Measurements from ENCODE around the gene VIPR2. TPM values are rescaled to one million over a fixed set of nuclear protein-coding genes. Genes with fewer than 3 reads are reported as not detected.

VIPR2 gene
- total RNA-seq, 1 donor from 2014 or later, result 0.41 TPM

GRCh38 chr7:159158888-159159405 lies 14.3 kb upstream of the VIPR2 start:
- no peak for DNase-seq (ENCODE audit: low spot score in 2 of 2)
- FAIRE-seq, result no peak

GRCh38 chr7:159158125-159158887 lies 13.6 kb upstream of the VIPR2 start:
- DNase-seq (ENCODE audit: low spot score in 2 of 2) (no peak), FAIRE-seq (no peak)

- FAIRE-seq (no peak), DNase-seq (ENCODE audit: low spot score in 2 of 2) (no peak)
Observed at GRCh38 chr7:159157714-159158113, 13.0 kb upstream of the VIPR2 start.

GRCh38 chr7:159156436-159157245 lies 12.0 kb upstream of the VIPR2 start:
- FAIRE-seq (no peak), DNase-seq (ENCODE audit: low spot score in 2 of 2) (no peak)

- DNase-seq (ENCODE audit: low spot score in 2 of 2) (no peak), FAIRE-seq (no peak)
Observed at GRCh38 chr7:159155410-159155809, 10.7 kb upstream of the VIPR2 start.

GRCh38 chr7:159154243-159154642 lies 9.6 kb upstream of the VIPR2 start:
- no peak for DNase-seq (ENCODE audit: low spot score in 2 of 2)
- no peak for FAIRE-seq

- no peak for DNase-seq (ENCODE audit: low spot score in 2 of 2)
Observed at GRCh38 chr7:159153511-159153910, 8.8 kb upstream of the VIPR2 start.

GRCh38 chr7:159152816-159153215 lies 8.1 kb upstream of the VIPR2 start:
- no peak for DNase-seq (ENCODE audit: low spot score in 2 of 2)

More at GRCh38 chr7:159153511-159153910, 8.8 kb upstream of the VIPR2 start:
- FAIRE-seq, result no peak

GRCh38 chr7:159151231-159151630 lies 6.6 kb upstream of the VIPR2 start:
- FAIRE-seq, result no peak
- DNase-seq (ENCODE audit: low spot score in 2 of 2), result no peak

More at GRCh38 chr7:159152816-159153215, 8.1 kb upstream of the VIPR2 start:
- no peak for FAIRE-seq

GRCh38 chr7:159149488-159149887 lies 4.8 kb upstream of the VIPR2 start:
- FAIRE-seq (no peak), DNase-seq (ENCODE audit: low spot score in 2 of 2) (no peak)

- FAIRE-seq, result no peak
Observed at GRCh38 chr7:159148430-159149395, 4.0 kb upstream of the VIPR2 start.

GRCh38 chr7:159147687-159148086 lies 3.0 kb upstream of the VIPR2 start:
- FAIRE-seq (no peak), DNase-seq (ENCODE audit: low spot score in 2 of 2) (no peak)

More at GRCh38 chr7:159148430-159149395, 4.0 kb upstream of the VIPR2 start:
- DNase-seq (ENCODE audit: low spot score in 2 of 2), result no peak

- FAIRE-seq (no peak), DNase-seq (ENCODE audit: low spot score in 2 of 2) (no peak)
Observed at GRCh38 chr7:159147246-159147645, 2.6 kb upstream of the VIPR2 start.

GRCh38 chr7:159146084-159146858 lies 1.6 kb upstream of the VIPR2 start:
- FAIRE-seq (no peak), DNase-seq (ENCODE audit: low spot score in 2 of 2) (no peak)

- FAIRE-seq (no peak), DNase-seq (ENCODE audit: low spot score in 2 of 2) (no peak)
Observed at GRCh38 chr7:159145490-159145855, 806 bp upstream of the VIPR2 start.

- DNase-seq (ENCODE audit: low spot score in 2 of 2), result no peak
- no peak for FAIRE-seq
Observed at GRCh38 chr7:159143780-159144757, 598 bp downstream of the VIPR2 start.

- DNase-seq (ENCODE audit: low spot score in 2 of 2) (no peak), FAIRE-seq (no peak)
Observed at GRCh38 chr7:159142730-159143129, 1.9 kb downstream of the VIPR2 start.

- FAIRE-seq (no peak), DNase-seq (ENCODE audit: low spot score in 2 of 2) (no peak)
Observed at GRCh38 chr7:159142199-159142598, 2.5 kb downstream of the VIPR2 start.

Data from frontal cortex (tissue), 4 donors.